ENCODE measurements around the gene NAV2.
"Not testable (repeated sequence)": the region's sequence is repeated elsewhere in the genome, so short reads cannot be mapped to it uniquely, and the experiment has no call there.

The NAV2 gene

DNA sequence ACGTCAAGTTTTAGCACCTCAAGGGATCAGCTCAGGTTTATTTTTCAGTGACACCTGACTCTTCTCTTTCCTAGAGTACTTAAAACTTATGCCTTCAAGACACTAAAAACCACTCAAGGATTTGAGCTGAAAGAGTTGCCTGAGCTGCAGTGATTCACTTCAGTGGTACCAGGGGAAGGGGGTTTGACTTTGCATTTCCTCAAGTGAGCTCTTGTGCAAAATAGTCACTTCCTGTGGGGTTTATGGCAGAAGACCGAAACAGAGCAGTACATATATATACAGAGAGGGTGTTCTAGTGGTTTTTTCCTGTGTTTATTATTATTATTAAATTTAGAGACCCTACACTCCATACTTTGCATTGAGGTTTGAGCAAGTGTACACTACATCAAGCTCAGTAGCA, 386.9 kb downstream of the NAV2 start:
- DNase-seq: no peak

DNA sequence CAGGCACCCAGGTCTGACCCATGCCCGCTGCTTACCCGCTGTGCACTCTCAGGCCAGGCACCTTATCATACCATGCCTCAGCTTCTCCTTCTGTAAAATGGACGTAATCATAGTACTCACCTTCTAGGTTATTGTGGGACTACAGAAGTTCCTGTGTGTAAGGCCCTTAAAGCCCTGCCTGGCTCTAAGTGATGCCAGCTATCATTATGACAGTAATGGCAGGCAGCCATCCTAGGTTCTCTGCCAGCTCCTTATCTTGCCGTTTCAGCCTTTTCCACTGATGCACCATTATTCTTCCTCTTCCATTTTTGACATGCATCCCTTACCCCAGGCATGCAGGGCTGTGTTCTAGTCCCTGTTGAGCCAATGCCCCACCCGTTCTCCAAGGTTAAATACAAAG, 389.8 kb downstream of the NAV2 start:
- DNase-seq: no peak

DNA sequence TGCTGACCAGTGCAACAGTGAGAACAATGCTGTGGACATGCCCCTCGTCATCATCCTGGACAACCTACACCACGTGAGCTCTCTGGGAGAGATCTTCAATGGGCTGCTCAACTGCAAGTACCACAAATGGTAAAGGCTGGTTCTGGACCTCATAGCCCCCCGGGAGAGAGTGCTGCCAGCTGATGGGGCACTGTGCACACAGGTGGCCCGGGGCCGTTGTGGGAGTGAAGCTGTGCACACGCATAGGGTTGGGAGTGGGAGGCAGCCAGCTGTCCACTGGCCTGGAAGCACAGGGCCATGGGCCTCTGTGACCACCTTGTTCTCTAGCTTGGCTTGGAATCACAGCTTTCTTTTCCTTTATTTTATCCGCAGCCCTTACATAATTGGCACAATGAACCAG, 390.6 kb downstream of the NAV2 start:
- no peak for DNase-seq

DNA sequence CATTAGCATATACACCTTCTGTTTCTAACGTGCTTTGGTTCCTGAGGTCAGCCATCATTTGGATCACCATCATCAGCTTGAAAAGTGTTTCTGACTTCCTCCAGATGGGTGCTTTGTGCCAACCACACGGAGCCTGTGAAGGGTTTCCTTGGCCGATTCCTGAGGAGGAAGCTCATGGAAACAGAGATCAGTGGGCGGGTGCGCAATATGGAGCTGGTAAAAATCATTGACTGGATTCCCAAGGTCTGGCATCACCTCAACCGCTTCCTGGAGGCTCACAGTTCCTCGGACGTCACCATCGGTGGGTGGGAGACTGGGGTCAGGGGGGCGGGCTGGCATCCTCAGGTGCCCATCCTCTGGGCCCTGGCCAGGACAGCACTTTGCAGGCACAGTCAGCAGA, 392.8 kb downstream of the NAV2 start:
- no peak for DNase-seq

DNA sequence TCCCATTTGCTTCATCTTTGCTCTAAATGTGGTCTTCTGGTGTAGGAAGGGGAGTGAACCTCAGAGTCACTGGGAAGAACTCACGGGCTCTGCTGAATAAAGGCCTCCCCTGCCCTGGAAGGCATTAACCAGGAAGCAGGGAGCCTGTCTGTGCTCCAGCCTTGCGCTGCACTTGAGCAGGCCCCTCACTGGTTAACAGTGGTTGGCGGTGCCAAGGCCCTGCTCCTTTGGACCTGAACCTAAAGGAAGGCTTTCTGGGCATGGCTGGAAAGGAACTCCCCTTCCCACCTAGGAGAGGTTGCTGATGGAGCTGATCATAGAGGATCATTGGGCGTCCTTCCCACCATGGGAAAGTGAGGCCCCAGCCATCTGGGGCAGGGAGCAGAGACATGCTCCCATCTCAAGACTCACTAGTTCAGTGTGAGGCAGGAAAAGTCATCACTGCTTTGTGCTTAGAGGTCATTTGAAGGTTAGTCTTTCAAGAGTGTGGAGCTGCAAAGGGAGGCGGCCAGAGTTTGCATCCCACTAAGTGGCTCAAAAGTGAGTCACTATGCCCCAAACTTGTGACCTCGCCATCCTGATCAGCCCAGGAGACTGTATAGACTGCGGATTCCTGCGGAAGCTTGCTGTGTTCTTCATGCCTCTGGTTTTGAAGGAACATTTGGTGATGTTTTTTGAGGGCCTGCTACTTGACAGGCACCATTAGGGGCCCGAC, 397.3 kb downstream of the NAV2 start:
- no peak for DNase-seq

DNA sequence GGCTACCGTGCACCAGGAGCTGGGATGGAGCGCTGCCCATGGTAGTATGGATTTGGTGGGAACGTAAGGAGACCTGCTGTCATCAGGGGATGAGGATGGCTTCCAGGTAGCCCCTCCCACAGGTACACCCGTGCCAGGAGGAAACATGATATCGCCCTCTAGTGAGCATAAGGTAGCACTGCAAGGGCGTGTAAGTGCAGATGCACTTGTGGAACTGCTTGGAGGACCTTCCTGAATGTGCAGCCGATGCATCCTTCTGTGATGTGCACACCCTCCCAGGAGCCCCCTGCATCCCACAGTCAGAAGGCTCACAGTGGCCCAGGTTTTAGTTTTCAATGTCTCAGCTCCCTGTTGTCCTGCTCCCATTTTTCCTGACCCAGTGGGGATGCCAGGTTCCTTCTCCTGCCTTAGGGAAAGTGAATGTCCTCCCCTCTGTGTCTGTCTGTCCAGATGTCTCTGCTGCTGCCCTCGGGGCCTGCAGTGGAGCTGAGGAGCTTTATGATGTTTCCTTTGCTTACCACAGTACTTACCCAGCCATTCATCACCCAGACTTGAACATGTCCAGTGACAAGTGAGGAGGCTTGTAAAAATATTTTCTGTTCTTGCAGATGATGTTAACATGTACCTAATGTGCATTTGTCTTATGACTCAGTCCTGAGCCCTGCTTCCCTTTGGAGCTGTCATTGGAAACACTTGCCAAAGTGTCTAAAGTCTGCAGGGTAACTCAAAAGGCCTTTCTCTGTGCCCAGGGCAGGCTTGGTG, 398.5 kb downstream of the NAV2 start:
- no peak for DNase-seq

DNA sequence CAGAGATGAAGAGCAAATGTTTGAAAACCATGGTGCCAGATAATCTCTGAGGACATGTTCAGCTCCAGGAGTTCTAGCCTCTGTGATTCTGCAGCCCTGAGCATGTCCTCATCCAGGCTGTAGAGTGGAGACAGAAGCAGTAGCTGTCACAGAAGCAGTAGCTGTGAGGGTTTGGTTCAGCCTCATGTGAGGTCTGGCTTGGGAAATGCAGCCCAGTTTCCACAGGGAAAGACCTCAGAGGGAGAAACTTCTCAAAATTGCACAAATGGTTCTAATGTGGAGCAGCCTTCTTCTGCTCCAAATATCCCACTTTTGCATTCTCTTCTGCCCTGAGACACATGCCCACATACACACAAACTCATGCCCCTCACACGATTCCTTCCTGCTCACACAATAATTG, 399.2 kb downstream of the NAV2 start:
- DNase-seq: no peak

DNA sequence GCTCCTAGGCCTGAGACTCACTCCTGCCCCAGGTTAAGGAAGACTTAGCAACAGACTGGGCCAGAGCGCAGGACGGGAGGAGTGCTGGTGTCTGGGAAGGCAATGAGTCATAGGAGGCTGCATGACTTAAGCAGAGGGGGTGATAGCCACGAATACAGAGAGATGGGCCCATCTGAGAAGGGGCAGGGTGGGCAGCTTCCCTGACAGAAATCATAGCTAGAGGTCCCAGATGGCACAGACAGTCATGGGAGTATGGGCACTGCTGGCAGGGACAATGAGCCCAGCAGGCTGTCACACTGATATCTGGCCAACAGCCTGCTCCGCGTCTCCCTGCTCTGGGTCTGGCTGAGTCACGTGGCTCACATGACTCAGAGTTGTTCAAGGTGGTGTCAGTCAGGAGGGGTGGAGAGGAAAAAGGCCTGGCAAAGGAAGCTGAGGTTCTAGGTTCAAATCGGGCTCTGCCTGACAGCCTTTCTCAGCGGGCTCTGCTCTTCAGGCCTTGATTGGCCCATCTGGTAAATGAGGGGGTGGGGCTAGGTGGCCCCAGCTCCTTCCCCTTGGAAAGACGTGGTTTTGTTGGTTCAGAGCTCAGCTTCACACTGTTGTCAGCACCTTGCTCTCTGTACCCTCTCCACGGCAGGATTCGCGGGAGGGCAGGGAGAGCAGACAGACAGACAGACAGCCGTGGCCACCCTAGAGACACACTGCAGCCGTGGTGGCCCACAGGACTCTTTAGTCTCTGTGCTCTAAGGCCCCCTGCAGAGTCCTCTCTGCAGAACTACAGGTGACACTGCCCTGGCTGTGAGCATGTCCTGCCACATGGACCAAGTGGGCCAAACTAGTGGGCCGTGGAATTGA, 399.9 kb downstream of the NAV2 start:
- no peak for DNase-seq

DNA sequence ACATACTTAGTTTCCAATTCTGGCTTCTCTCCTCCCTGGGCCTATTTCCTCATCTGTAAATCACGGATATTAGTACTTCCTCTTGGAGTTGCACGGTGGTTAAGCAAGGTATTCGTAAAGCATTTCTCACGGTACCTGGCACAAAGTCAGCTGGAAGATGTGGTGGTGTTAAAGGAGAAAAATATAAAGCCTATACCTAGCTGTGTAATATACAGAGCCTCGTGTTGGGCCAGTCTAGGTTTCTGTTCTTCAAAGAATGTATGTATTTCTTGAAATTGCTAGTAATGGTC, 400.5 kb downstream of the NAV2 start:
- no peak for DNase-seq

DNA sequence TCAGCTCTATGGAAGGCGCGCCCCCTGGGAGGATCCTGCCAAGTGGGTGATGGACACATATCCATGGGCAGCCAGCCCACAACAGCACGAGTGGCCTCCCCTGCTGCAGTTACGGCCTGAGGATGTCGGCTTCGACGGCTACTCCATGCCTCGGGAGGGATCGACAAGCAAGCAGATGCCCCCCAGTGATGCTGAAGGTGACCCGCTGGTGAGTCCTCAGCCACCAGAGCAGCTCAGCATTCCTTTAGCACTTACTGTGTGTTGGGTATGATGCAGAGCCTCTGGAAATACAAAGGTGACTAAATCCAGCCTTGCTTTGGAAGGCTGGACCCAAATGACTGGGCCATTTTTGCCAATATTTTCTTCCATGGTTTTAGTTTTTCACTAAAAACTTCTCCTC, 402.0 kb downstream of the NAV2 start:
- no peak for DNase-seq

DNA sequence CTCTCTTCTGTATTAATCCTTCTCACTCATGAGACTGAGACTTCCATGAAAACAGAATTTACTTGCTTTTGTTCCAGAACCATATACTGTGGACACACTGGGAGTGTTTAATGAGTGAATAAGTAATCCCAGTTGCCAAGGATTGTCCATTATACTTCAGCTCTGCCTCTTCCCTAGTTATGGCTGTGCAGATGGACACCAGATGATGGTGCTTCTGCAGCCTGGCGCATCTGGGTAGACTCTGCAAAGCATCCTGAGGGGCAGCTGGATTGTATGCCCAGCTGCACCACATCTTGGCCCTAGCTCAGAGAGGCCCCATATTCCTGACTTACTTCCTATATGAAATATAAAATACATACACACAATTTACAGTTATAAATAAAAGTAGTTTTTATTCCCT, 404.2 kb downstream of the NAV2 start:
- no peak for DNase-seq

DNA sequence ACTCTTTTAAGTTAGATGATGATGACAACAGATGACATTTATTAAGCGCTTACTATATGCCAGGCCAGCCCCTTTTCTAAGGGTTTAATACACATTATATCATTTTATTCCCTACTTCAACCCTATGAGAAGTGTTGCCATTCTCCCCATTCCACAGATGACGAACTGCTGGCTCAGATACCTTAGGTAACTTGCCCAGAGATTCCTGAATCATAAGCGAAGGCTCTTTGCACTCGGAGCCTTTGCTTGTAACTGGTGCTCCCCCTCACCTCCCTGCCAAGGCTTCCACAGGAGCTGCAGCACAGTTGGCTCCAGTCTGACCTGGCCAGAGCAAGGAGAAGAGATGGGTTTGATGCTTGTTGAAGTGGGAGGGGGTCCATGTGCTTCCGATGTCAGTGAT, 404.7 kb downstream of the NAV2 start:
- no peak for DNase-seq

DNA sequence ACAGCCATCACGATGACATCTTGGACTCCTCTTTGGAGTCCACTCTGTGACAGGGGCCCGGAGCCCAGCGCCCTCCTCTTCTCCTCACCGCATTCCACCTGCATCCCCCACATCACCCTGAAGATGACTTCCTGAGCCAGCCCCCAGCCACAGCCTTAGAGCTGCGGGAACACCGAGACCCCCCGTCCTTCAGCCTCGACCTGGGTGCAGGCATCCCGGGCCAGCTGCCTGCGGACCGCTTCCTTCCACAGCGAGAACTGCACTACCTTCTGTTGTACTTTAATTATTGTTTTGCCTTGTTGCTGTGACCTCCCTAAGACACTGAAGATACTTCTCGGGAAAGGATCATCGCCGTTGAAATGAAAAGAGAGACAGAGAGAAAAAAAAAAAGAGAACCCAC, 405.6 kb downstream of the NAV2 start:
- DNase-seq: no peak

DNA sequence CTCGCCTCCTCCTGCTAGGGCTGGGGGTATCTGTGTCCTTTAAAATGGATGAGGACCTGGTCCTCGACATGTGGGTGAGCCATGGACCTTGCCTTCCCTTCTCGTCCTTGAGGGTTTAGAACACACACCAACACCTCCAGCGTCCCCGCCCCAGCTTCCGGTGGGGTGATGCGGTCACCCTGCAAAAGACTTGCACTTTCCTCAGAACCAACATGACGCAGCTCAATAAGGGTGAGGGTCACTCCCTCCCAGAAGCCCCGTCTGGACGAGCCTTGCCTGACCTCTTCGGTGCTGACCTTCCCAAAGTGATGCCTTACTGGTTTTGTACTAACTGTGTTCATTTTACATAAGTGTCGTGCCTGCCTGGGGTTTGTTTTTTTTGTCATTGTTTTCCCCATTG, 406.7 kb downstream of the NAV2 start:
- no peak for DNase-seq

DNA sequence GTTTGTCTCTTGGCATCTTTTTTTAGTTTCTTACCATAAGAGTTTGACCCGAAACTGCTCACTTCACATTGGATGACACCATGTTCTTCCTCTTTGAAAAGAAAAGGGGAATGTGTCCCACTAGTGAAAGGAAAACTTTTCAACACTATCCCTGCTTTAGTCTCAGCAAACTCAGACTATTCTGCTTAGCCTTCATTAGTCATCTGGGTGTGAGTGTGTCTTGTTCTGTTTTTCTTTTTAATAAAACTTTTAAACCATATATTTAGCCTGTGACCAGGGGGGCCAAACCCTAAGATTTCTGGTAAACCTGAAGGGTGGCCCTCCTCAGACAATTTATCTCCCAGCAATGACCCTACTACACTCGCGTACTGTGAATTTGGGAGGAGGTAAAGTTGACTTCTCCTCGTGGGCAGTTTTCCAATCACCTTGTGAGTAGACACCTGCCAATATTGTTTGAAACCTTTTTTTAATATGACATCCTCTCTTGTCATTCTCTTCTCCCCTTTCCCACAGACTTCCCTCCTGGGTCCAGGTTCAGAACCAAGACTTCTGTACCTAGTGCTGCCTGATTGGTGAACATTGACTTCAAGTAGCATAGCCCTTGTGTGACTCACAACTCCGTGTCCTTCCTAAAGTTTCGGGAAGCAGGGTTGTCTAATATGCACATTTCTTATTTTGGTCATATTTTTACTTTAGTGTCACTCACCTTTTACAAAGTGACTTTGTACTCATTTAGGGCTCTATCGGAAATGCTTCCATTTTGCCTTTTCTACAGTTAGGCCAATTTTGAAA, 407.7 kb downstream of the NAV2 start:
- DNase-seq: no peak

DNA sequence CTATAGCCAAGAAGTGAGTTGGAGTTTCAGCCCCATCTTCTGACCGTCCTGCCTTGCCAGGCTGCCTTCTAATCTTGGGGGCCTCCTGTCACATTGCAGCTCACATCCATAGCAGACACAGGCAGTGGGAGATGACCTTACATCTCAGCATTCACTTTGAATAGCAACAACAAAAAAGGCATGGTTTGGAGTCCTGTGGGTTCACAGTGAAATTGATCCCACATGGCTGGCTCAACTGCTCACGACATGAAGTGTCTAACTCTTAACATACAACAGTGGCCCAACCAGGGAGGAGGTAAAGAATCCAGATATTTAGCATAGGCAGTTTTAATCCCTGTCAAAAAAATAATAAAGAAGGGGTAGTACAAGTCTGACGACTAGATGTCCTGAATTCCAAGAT, 409.5 kb downstream of the NAV2 start:
- no peak for DNase-seq

DNA sequence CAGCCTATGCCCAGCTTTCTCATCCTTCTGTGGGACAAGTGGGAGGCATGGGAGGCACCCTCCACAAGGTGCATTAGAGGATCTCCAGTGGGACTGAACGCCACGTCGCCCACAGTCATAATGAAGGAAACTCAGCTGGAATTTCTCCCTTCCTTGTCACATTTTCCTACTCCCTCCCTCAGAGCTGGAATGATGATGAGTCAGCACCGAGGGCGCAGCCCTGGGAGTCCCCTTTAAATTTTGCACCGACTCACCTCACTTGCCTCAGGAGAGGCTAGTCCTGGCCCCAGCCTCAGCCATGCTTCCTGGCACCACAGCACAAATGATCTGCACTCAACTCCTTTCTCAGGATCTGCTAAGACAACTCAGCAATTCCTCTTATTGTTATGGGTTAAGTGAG, 413.3 kb downstream of the NAV2 start:
- DNase-seq: no peak

DNA sequence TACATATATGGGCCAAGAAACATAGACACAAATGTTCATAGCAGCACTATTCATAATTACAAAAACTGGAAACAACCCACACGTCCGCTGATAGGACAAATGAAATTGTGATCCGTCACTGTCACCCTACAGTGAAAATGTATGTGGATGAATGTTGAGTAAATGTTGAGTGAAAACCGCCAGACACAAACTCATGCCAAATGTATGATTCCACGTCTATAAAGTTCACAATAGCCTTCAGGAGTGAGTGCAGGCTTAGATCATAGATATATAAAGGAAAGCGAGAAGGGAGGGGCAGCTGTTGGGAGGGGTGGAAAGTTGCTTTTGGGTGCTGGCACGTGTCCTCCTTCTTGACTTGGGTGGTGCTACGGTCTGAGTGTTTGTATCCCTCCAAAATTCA, 414.1 kb downstream of the NAV2 start:
- no peak for DNase-seq

DNA sequence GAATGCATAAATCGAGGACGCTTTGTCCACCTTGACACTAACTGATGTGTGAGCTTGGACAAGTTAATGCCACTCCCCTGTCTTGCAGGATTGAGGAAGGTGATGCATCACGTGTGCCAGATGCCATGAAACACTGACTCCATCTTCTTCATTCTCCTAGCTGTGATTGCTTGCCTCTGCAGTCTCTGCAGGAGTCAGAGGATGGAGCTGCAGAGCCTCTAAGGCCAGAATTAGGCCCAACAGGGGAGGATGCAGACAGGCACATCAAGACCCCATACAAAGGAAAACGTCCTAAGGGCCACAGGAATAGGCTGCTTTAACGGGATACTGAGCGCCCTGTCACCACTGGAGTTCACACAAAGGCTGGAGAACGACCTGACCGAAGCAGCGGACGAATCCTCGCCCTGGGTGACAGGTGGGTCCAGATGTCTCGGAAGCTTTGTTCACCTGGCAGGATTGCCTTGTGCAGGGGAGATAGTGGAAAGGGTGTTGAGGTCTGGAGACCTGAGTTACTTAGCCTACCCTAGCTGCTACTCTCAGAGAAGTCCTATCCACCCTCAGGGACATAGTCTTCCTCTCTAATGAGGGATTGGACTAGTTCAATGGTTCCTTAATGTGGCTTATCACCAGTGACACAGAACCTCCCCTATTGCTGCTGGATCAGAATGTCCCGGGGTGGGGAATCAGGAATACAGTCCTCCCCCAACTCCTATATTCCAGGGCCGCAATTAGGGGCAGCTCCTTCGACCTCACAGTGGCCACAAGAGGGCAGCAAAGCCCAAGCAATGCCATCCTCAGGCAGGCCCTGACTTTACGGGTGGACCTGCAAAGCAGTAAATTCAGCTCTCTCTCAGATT, 415.3 kb downstream of the NAV2 start:
- peak; percentile 75 for DNase-seq

DNA sequence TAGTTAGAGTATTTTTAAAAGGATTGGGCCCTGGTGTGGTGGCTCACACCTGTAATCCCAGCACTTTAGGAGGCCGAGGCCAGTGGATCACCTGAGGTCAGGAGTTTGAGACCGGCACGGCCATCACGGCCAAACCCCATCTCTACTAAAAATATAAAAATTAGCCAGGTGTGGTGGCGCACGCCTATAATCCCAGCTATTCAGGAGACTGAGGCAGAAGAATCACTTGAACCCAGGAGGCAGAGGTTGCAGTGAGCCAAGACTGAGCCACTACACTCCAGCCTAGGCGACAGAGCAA, 415.8 kb downstream of the NAV2 start:
- not testable (repeated sequence) for DNase-seq

DNA sequence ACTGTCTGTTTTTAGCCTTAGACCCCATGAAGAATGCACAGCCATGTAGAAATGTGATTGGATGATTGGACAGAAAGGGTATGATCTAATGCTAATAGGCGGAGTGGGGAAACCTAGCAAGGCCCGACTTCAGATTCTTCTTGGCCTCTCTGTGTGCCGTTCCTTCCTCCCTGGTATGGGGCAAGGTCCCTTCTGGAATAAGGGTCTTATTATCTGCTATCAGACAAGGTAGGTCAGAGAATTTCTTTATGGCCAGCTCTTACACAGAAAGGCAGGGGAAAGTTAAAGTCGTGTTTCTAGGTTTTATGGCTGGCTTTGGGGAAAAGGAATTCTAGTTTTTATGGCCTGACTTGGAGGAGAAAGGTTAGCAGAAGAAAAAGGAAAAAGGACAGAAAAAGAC, 417.0 kb downstream of the NAV2 start:
- no peak for DNase-seq
